ENCODE measurements around the gene QSOX1.

The QSOX1 gene

DNA sequence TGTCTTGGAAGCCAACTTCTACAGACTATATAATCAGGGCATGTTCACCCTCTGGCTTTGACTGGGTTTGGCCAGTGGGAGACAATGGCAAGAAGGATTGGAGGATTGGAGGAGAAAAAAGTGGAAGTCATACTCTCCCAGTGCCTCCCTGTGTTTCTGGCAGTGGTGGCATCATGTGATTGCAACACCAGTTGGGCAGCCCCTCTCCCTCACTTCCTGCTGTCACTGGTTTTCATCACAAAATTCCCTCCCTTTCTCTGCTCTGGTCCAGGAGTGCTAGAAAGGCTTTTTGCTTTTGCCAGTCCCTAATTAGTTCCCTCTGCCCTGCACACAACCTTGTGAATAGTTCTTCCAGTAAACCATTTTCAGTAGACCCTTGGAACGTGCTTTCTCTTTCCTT is 3.7 kb upstream of the QSOX1 start:
- peak; percentile 29 for DNase-seq (ENCODE audit: low spot score)
- FAIRE-seq, result no peak

DNA sequence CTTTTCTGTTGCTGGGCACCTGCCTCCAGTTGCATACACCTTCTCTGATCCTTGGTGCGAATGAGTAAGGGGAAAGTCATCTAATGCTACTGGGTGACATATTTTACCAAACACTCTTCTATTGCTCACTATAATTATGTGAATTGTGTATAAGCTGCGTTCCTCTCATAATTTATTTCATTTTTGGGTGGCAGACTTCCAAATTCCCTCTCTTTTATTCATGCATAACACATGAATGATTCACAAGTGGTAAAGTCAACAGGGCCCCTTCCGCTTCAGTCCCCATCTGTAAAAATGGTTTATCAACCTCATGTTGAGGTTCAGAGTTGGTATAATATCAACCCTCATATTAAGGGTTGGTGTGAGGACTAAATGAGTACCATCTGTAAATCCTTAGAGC is 3.2 kb upstream of the QSOX1 start:
- FAIRE-seq, result no peak
- DNase-seq (ENCODE audit: low spot score), result peak; percentile 42

DNA sequence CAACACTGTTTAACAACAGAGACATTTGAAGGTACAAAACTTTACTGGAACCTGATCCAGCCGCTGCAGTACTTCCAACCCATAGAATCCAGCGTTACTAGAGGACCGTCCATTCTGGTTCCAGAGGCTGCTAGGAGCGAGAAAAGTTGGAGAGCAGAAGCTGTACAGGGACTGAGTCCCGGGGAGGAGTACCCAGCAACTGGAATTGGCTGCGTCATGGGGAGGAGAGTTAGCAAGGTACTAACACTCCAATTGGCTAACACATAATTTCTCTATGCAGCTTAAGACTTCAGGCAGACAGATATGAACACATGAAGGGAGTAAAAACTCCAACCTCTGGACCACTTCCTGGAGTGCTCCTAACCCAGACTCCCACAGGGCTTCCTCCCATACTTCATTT is 2.1 kb upstream of the QSOX1 start:
- FAIRE-seq (no peak), DNase-seq (ENCODE audit: low spot score) (no peak)

DNA sequence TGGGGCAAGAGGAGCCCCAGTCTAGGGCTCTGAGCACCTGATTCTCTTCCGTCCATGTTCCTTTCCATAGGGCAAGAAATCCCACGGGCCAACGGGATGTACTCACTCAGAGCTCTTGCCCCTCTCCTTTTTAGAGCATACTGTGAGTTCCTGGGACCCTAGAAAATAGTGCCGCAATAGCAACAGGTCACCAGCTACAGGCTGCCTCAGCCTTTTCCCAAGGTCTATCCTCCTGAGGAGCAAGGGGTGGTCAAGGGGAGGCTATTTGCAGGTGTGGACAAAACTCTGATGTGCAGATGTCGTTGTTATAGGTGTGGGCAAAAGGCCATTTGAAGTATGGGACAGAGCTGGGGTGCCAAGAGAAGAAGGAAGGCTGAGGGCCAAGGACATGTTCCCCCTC is 1.6 kb upstream of the QSOX1 start:
- no peak for FAIRE-seq
- no peak for DNase-seq (ENCODE audit: low spot score)

DNA sequence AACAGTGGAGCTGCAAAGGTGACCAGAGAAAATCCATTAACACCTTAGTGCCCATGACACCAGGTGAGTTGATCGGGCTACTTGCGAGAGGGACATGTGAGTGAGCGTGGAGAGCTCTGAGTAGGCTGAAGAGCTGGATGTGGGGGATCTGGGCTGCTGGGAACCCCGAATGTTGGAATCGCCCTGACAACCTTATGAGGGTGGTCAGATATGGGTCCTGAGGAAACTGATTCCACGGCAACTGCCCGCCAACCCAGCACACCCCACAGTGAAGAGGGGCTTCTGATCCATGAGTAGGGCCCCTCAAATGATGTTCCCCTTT is 705 bp upstream of the QSOX1 start:
- DNase-seq (ENCODE audit: low spot score), result no peak
- FAIRE-seq, result no peak

DNA sequence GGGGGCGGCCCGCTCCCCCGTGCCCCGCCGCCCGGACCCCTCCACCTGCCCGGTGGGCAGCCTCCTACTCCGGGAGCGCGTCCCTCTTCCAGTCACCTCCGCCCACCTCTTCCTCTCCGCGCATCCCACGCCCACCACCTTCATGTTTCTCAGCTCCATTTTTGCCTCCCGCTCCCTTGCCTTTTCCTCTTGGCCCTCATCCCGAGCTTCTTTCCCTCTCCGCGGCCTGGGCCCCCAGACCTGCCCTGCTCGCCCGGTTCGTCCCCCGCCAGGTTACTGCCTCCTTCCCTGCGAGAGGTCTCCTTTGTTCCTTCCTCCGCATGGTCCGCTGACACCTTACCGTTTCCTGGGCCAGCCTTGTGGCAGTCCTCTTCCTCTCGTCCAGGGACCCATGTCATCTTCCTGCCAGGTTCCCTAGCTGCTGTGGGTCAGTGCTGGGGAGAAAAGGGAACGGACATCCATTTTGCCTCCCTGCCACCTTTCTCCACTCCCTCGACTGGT is 563 bp downstream of the QSOX1 start:
- no peak for FAIRE-seq
- DNase-seq (ENCODE audit: low spot score), result no peak

DNA sequence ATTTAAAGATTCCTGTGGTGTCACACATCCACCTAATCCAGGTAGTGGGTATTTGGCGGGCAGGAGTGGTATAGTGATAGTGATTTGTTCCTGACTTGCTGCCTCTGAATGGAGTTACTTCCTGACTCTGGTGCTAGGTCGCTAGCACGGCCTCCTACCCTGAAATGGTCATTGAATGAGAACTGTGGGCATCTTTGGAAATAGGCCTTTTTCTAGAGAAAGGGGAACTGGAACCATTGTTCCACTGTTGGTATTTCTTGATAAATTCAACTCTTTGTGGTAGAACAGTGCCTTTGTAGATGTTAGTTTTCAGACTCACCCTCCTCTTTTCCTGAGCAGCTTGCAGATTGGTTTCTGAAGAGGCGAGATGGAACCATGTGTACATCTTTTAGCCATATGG is 1.5 kb downstream of the QSOX1 start:
- no peak for FAIRE-seq

DNA sequence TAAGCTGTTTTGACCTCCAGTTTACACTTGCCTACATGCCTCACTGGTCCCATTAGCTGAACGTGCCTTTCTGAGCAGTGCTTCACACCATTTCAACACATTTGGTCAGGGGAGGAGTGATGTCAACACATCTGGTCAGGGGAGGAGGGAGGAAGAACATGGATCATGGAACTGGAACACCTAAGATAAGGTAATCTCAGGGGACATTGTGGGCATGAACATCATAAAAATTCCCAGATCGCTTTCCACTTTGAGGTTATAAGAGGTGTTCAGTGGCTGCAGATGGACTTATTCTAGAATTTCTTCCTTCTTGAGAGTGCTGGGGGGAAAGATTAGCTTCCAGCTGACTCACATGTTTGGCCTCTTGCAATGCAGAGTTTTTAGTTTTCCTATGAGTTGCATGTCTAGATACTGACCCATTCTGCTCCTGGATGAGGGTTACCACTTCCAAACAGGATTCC is 2.0 kb downstream of the QSOX1 start:
- FAIRE-seq (no peak), DNase-seq (ENCODE audit: low spot score) (no peak)

More for the DNA sequence above, 1.5 kb downstream of the QSOX1 start:
- no peak for DNase-seq (ENCODE audit: low spot score)

DNA sequence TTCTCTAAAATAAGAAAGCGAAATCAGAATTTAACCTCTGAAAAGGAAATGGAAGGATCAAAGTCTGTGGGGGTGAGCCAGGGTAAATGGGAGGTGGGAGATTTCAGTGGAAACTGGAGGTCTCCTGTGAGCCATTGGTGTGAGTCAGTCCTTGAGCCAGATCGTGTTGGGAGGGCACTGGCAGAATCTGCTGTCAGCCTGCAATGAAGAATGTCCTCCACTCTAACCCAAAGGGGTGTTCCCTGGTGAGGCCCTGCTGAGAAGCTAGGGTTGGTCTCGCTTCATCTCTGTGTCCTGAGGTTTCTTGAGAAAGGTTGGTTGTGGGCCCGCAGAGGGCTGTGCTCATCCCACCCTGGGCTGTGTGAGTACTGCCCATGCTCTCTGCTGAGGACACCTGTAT is 2.4 kb downstream of the QSOX1 start:
- DNase-seq (ENCODE audit: low spot score) (no peak), FAIRE-seq (no peak)

DNA sequence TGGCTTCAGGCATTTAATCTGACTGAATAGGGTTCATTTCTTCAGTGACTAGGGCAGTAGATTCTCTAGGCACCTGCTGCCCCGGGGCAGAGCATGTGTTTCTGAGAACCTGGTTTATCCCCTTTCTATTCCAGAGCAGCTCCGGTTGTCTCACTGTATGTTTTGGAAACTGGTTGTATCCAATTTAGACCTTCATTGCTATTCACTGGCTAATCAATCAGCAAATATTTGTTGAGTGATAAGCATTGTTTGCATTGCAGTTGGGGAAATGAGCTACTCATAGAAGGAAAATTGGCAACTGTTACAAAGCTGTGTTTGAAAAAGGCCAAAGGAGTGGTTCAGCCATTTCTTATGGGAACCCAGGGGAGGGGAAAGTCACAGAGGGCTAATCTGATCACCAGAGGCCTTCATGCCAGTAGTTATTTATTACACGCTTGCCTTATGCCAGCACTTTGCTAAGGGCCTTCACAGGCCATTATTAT is 2.9 kb downstream of the QSOX1 start:
- FAIRE-seq, result no peak

DNA sequence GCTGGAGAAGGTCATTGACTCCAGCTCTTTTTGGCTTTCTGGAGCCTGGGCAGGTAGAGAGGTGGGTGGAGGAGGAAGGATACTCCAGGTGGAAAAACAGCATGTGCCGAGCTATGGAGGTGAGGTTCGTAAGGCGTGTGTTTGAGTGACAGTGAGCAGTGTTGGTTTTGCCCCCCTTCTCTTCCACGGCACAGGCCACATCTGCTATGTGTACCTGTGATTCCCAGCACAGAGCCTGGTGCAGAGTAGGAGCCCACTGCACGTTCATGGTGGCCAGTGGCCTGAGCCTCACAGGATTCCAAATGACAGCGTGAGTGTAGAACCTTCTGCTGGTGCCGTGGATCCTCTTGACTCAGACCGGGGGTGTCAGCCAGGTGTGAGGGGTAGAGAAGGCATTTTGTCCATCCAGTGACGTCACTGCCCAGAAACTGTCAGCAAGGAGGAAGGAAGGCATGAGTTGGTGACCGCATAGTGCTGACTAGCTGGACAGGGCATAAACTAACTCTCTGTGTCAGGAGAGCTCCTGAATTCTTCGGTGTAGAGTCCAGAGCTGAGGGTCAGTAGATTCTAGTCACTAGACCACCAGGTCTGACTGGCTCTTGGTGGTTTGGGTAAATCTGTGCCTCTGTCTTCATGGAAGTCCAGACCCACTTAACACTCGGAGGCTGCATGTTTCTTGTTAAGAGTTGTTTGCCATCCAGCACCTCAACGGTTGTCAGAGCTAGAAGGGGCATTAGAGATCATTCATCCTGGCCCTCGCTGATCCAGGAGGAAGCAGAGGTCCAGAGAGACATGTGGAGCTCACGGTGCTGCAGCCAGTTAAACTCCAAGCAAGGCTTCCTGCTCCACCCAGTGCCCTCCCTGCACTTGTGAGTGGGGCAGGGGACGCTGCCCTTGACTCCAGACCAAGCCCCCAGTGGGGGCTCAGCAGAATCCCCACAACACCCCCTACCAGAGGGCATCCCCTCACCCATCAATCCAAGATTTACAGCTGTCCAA is 3.8 kb downstream of the QSOX1 start:
- DNase-seq (ENCODE audit: low spot score), result no peak
- no peak for FAIRE-seq

More for the DNA sequence above, 2.9 kb downstream of the QSOX1 start:
- no peak for DNase-seq (ENCODE audit: low spot score)

DNA sequence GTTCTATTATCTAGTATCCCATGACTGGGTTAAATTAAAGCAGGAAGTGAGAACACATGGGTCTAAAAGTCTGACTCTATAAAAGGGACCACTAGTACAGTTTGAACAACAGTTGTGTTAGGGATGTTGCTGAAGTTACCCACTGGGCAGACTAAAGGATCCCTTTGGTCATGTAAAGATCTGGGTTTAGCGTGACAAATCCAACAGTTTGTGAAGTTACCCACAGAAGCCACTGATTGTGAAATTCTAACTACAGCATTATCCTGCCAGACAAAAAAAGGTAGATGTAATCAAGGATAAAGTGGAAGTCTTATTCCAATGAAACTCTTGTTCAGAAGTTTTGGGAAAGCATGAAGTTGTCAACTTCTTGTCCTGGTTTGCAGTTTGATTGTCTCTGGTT is 5.7 kb downstream of the QSOX1 start:
- FAIRE-seq, result no peak
- no peak for DNase-seq (ENCODE audit: low spot score)

DNA sequence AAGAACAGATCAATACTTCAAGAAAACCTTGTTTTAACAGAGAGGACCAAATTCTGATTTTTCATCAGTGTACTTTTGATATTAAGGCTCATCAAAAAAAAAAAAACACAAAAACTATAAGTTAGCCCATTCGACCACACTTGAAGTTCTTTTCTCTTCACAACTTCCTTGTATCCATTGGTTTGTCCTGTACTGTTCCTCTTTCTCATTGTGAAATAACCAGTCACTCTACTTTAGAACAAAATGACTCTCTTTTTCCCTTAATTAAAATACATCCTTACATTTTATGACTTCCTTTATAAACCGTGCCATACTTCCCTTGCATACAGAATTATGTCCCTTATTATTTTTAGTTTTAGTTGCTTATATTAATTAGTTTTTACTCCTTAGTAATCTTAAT is 8.4 kb downstream of the QSOX1 start:
- DNase-seq (ENCODE audit: low spot score), result no peak
- no peak for FAIRE-seq

DNA sequence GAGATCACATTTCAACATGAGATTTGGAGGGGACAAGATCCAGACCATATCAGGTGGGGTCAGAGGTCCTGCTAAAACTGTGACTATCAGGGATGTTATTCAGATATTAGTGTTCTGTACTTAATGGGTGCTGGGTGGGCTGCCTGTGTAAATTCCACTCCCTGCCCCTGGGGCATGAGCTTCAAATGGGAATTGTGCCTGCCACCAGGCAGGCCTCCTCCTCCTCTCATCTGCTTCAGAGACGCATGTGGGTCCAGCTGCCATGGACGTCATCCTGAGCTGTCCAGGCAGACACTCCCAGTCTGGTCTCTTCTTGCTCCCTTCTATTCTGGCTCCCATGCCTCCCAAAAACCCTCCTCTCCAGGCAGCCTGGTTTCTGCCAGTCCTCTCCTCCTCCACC is 10.4 kb downstream of the QSOX1 start:
- FAIRE-seq, result no peak
- no peak for DNase-seq (ENCODE audit: low spot score)

DNA sequence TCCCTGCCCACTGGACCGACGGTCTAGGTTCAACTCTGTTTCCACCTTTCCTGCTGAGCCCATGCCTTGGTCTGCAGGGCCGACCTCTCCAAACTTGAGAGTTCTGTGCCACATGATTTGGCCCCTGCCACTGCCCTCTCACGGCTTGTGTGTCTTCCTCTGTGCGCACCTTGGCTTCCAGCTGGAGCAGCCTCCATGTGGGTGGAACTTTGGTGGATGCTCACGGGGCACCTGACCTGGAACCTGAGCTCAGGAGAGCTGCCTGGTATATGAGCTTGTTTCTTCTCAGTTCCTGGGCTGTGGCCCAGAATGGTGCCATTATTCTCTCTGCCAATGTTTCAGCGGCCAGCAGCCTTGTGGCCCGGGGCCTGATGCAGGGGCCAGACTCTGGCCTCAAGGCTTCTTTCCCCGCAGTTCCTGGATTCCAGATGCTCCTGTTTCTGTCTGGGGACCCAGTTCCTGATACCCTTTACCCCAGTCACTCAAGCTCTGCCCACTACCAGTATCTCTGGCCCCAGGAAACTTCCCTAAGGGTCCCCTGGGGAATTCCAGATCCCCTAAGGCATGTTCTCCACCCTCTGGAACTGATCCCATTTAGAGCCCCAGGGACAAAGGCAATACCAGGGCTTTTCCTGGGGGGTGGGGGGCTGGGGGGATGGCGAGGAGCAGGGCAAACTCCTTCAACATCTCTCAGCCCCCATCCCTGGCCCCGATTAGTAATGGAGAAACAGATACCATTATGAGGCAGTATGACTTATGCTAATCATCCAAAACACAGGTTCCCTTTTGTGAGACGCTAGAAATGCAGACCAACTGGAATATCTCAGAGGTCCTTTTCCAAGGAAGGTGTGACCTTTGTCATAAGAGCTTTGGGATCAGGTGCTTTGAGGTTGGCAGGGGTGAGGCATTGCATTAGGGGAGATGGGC is 11.1 kb downstream of the QSOX1 start:
- DNase-seq (ENCODE audit: low spot score) (no peak), FAIRE-seq (no peak)

DNA sequence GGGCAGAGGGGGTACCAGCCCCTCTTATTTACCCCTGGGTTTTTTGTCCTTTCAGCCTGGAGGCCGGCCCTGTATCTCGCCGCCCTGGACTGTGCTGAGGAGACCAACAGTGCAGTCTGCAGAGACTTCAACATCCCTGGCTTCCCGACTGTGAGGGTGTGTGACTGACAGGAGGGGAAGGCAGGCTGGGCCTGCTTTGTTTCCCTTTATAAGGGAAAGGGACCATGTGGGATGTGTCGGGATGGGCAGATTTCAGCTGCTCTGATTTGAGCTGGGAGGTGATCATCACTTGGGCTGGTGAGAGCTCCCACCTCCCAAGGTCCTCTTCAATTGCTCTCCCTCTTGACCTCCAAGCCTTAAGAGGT is 11.7 kb downstream of the QSOX1 start:
- DNase-seq (ENCODE audit: low spot score) (no peak), FAIRE-seq (no peak)

DNA sequence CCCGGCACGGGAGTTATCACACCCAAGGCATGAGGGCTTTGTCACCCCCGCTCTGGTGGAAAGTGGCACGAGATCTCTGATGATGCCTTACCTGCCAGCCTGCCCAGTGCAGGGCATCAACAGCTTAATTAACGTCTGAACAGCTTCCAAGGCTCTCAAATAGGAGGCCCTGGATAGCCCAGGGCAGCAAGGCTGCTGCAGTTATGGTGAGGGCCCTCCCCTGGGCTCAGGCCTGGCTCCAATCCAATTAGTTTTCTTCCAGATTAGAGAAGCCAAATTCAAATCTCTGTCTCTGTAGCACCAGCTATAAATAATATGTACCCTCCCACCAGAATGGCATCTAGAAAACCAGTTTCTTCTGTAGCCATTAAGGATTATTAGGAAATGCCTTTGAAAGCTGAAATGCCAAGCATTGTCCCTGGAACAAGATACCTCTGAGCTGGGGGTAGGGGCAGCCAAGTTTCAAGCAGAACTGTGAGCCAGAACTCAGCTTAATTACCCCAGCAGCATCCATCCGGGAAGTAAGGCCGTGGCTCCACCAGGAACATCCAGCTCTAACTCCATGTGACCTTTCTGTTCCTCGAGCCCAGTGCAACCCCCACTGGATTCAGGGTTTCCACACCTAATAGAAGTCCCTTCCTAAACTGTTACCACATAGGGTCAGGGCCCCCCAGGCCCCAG is 12.5 kb downstream of the QSOX1 start:
- no peak for DNase-seq (ENCODE audit: low spot score)
- FAIRE-seq, result no peak

DNA sequence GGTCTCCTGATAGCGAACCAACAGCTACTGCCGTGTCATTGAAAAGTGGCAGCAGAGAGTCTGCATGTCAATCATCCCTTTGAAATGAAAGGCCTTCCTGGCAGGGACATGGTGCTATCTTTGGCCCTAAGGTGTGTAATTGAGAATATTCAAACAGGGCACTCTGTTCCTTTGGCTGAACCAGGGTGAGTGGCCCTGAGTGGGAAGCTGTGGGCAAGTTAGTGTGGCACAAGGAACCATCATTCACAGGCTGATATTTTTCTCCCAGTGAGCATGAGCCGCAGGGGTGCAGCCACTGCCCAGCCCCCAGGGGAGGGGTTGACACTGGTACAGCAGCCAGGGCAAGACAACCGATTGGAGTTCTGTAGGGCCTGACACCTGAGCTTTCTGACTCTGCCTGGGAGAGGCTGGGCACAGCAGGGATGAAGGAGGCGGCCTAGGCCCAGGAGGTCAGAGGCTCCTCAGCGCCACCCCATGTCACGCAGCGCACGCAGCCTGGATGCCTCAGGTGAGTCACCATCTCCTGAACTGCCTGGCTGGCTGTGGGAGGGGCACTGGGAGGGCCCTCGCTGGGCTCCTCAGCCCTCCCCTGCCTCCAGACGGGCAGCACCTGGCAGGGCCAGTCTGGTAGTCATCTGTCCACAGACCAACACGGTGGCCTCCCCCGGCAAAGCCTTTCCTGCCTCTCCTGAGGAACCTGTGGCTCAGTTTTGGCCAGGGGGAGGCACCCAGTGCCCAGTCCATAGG is 13.2 kb downstream of the QSOX1 start:
- FAIRE-seq (no peak), DNase-seq (ENCODE audit: low spot score) (peak; percentile 86)

DNA sequence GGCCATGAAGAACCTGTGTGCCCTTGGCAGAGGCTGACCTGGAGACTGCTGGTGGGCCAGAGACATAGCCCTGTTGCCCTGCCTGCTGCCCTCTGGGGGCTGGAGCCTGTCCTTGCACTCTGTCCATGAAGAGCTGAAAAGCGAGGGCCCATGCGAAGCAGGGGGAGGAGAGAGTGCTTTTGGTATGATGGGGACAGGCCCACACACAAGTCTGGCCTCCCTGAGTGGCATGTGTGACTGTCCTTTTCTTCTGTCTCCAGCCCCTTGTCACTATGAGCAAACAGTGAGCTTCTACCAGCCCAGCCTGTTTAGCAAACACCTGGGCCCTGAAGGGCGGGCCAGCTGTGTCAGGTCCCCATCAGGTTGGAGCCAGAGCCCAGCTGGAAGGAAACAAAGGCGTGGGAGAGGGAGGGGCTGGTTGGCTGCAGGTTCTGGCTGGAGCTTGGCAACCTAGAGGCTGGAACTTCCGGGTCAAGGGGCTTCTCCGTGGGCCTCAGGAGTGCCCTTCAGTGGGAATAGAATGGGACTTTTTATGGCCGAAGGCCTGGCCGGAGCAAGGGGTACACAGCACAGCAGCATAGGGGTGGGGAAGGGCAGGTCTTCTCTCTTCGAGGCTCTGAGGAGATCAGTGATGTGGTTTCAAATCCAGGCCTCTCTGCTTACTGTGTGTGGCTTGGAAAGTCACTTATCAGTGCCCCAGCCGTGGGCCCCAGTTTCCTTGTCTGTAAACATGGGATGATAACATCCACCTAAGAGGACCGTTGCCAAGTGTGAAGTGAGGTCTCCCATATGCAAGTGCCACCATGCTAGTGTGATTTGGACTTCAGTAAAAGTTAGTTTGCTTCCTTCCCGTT is 14.3 kb downstream of the QSOX1 start:
- FAIRE-seq (no peak), DNase-seq (ENCODE audit: low spot score) (peak; percentile 64)

Data from urothelium cell line (cell line).